Body of pancreas (tissue), 4 donors: Measurements from ENCODE around the gene MATN1.

ENCODE experiments used
- POLR2A ChIP-seq, 3 donors: fragments of 450-650 bp; IDR thresholded peaks; one replicate each; pipeline ENCODE4 v1.6.1; 2016; ENCODE audit warnings: antibody characterized with exemption in 3 of 3, mild to moderate bottlenecking in 2 of 3
- TF ChIP-seq, protein P1 (sequence below), 7 experiments: fragments of 450-650 bp in 4 of 7; fragments of 200-600 bp in 3 of 7; sonication (generic) in 3 of 7; IDR thresholded peaks; one replicate each; pipeline ENCODE4 v1.5.1; 2016 to 2019; ENCODE audit warnings: antibody characterized with exemption in 7 of 7

DNA sequence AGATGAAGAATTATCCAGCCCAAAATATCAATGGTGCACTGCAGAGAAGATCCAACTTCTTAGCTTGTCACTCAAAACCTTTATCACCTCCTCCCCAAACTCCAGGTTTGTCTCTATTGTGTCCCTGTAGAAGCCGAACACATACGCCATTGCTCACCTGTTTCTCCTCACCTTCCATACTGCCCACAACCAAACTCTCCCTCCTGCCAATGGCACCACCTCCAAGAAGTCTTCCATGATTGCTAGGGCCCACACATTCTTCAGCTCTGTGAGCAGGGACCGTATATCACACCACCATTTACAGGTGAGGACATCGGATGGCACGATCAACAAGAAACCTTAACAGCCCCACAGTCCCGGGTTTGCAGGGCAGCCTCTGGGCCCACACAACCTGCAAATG lies 31.9 kb upstream of the MATN1 start:
- TF ChIP-seq, protein P1, sequence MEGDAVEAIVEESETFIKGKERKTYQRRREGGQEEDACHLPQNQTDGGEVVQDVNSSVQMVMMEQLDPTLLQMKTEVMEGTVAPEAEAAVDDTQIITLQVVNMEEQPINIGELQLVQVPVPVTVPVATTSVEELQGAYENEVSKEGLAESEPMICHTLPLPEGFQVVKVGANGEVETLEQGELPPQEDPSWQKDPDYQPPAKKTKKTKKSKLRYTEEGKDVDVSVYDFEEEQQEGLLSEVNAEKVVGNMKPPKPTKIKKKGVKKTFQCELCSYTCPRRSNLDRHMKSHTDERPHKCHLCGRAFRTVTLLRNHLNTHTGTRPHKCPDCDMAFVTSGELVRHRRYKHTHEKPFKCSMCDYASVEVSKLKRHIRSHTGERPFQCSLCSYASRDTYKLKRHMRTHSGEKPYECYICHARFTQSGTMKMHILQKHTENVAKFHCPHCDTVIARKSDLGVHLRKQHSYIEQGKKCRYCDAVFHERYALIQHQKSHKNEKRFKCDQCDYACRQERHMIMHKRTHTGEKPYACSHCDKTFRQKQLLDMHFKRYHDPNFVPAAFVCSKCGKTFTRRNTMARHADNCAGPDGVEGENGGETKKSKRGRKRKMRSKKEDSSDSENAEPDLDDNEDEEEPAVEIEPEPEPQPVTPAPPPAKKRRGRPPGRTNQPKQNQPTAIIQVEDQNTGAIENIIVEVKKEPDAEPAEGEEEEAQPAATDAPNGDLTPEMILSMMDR (IDR thresholded peaks at IDR 0.05): no peak
- no peak for TF ChIP-seq POLR2A (IDR thresholded peaks at IDR 0.05)
